CD4-positive, alpha-beta memory T cell (primary cell): Measurements from ENCODE around the gene TRAF5. TPM values are rescaled to one million over a fixed set of nuclear protein-coding genes. Genes with fewer than 3 reads are reported as not detected.

Experiments used
- CTCF ChIA-PET: fragments of 350-600 bp; sonication (Branson Sonifier 250); formaldehyde crosslinking; loops from one replicate; lab custom pipeline; 2021; ENCODE audit warnings: inconsistent platforms; ENCODE audit not compliant: partially characterized antibody; lab: Charles Lee
- POLR2A ChIA-PET: fragments of 350-600 bp; sonication (Branson Sonifier 250); formaldehyde crosslinking; loops from one replicate; lab custom pipeline; 2021; ENCODE audit not compliant: partially characterized antibody; lab: Charles Lee
- DNase-seq, 5 donors: peaks; one replicate each; pipeline versions ENCODE4 v3.0.0 to v3.0.0-alpha.2; 2020 to 2022; ENCODE audit warnings: mixed read lengths in 1 of 5
- H3K27ac ChIP-seq: one replicate; pipeline ENCODE4 v1.7.0; 2013; ENCODE audit warnings: low read depth, low read length
- H3K27me3 ChIP-seq: 2 replicates; pipeline ENCODE4 v1.7.0; 2013; ENCODE audit warnings: mild to moderate bottlenecking, low read length, moderate library complexity; ENCODE audit not compliant: insufficient read depth
- H3K36me3 ChIP-seq: 2 replicates; pipeline ENCODE4 v1.7.0; 2013; ENCODE audit warnings: mild to moderate bottlenecking, low read length, moderate library complexity; ENCODE audit not compliant: insufficient read depth
- H3K4me1 ChIP-seq: 2 replicates; pipeline ENCODE4 v1.7.0; 2013; ENCODE audit warnings: mild to moderate bottlenecking, low read length, moderate library complexity; ENCODE audit not compliant: insufficient read depth
- H3K4me3 ChIP-seq, 2 donors: one replicate each; pipeline ENCODE4 v1.7.0; 2013; ENCODE audit warnings: low read length in 2 of 2, mild to moderate bottlenecking in 1 of 2
- H3K9me3 ChIP-seq, 2 donors: one replicate each; pipeline ENCODE4 v1.7.0; 2013; ENCODE audit warnings: low read length in 2 of 2, control low read depth in 1 of 2; ENCODE audit not compliant: control insufficient read depth in 1 of 2
- H3K27ac Mint-ChIP-seq, 7 donors: one replicate each; pipeline ENCODE4 v1.8.0; 2020 to 2021; ENCODE audit warnings: mixed read lengths in 7 of 7, mild to moderate bottlenecking in 6 of 7, inconsistent platforms in 3 of 7, moderate library complexity in 3 of 7
- H3K27me3 Mint-ChIP-seq, 2 donors: one replicate each; pipeline ENCODE4 v1.8.0; 2020 to 2021; ENCODE audit warnings: mixed read lengths in 2 of 2
- H3K36me3 Mint-ChIP-seq, 2 donors: one replicate each; pipeline ENCODE4 v1.8.0; 2020 to 2021; ENCODE audit warnings: mixed read lengths in 2 of 2, inconsistent platforms in 1 of 2, mild to moderate bottlenecking in 1 of 2
- H3K4me1 Mint-ChIP-seq, 4 donors: one replicate each; pipeline ENCODE4 v1.8.0; 2020 to 2021; ENCODE audit warnings: mixed read lengths in 4 of 4, mild to moderate bottlenecking in 1 of 4
- H3K4me3 Mint-ChIP-seq, 8 donors: one replicate each; pipeline ENCODE4 v1.8.0; 2020 to 2021; ENCODE audit warnings: mixed read lengths in 8 of 8, mild to moderate bottlenecking in 7 of 8, moderate library complexity in 6 of 8, inconsistent platforms in 3 of 8
- H3K9me3 Mint-ChIP-seq, 8 donors: one replicate each; pipeline ENCODE4 v1.8.0; 2020 to 2021; ENCODE audit warnings: mixed read lengths in 8 of 8, mild to moderate bottlenecking in 5 of 8, inconsistent platforms in 3 of 8, moderate library complexity in 1 of 8
- intact Hi-C: fragments of 100-400 bp; cut with micrococcal nuclease; formaldehyde crosslinking; loops from one replicate; pipeline ENCODE4 v1.15.1; 2023
- polyA plus RNA-seq, 2 donors: library from polyadenylated mRNA; unstranded; fragments of 300-500 nt; fragmentation: Illumina TruSeq; gene quantifications; one replicate each; pipeline ENCODE4 v1.2.3, GENCODE V29; 2021
- total RNA-seq, 2 experiments: library from RNA; stranded (reverse); gene quantifications; one replicate each; pipeline ENCODE4 v1.2.3, GENCODE V29; 2021

TRAF5 gene
- total and polyA plus RNA-seq, 4 experiments from 2014 or later: 22.5 to 95.1 (median 58.6) TPM

GRCh38 chr1:211332830-211333229 is 6.2 kb downstream of the TRAF5 start:
- DNase-seq: no peak
- no peaks in the 10 kb centered on the region for H3K27me3 Mint-ChIP-seq
- H3K27ac Mint-ChIP-seq: peak overlapping the region; percentile 77 to 97 (median 83)
- Histone ChIP-seq H3K4me3 (no peak overlapping the region), H3K27me3 (no peaks in the 10 kb centered on the region), H3K4me1 (peaks cover 100% of the 10 kb centered on the region), H3K36me3 (no peaks in the 10 kb centered on the region), H3K27ac (no peak overlapping the region), H3K9me3 (no peaks in the 10 kb centered on the region)
- POLR2A ChIA-PET: interaction anchor here (1.5 kb wide), 1 partner anchor 30 kb away, joined by 5 read pairs; no protein-coding TSS in a partner anchor
- H3K9me3 Mint-ChIP-seq: no peaks in the 10 kb centered on the region
- peaks cover 85 to 100% (median 94%) of the 10 kb centered on the region in 4 donors for H3K4me1 Mint-ChIP-seq
- H3K36me3 Mint-ChIP-seq: peaks cover 10 to 19% of the 10 kb centered on the region in 2 donors
- CTCF ChIA-PET: interaction anchor here (1.5 to 21.4 kb wide), 4 partner anchors 6 to 180 kb away, joined by 3 to 250 read pairs (median 126); partner anchors contain the start of gene TRAF5
- peak overlapping the region in 5 of 8 donors; percentile 4 to 47 (median 35) for H3K4me3 Mint-ChIP-seq
- intact Hi-C loops: no loop called here

- Mint-ChIP-seq H3K4me3 (peak overlapping the region in 4 of 8 donors; percentile 11 to 21 (median 17)), H3K4me1 (peaks cover 83 to 100% (median 92%) of the 10 kb centered on the region in 4 donors), H3K36me3 (peaks cover 10 to 17% of the 10 kb centered on the region in 2 donors), H3K27me3 (no peaks in the 10 kb centered on the region), H3K9me3 (no peaks in the 10 kb centered on the region), H3K27ac (peak overlapping the region; percentile 34 to 94 (median 88))
- H3K4me1 ChIP-seq: peaks cover 100% of the 10 kb centered on the region
- H3K36me3 ChIP-seq: no peaks in the 10 kb centered on the region
- H3K9me3 ChIP-seq: no peaks in the 10 kb centered on the region
- CTCF ChIA-PET: interaction anchor here (1.6 to 21.4 kb wide), 2 partner anchors 7 to 147 kb away, joined by 3 to 250 read pairs; partner anchors contain the start of gene TRAF5
- POLR2A ChIA-PET: no interaction called here
- DNase-seq: no peak
- no peak overlapping the region for H3K27ac ChIP-seq
- intact Hi-C loops: no loop called here
- no peaks in the 10 kb centered on the region for H3K27me3 ChIP-seq
- H3K4me3 ChIP-seq: no peak overlapping the region
Observed at GRCh38 chr1:211333906-211334305, 7.3 kb downstream of the TRAF5 start.

GRCh38 chr1:211334986-211335385 is 8.4 kb downstream of the TRAF5 start:
- Histone ChIP-seq H3K4me1 (peaks cover 100% of the 10 kb centered on the region), H3K9me3 (no peaks in the 10 kb centered on the region), H3K4me3 (peak overlapping the region in 1 of 2 donors; percentile 30), H3K27me3 (no peaks in the 10 kb centered on the region), H3K27ac (peak overlapping the region; percentile 57), H3K36me3 (no peaks in the 10 kb centered on the region)
- ChIA-PET POLR2A (interaction anchor here (0.6 to 7.6 kb wide), 8 partner anchors 7 to 32 kb away, joined by 3 to 80 read pairs (median 3); partner anchors contain the start of gene TRAF5), CTCF (interaction anchor here (1.1 to 21.4 kb wide), 5 partner anchors 8 to 179 kb away, joined by 3 to 250 read pairs (median 5); partner anchors contain the start of gene TRAF5)
- H3K9me3 Mint-ChIP-seq: no peaks in the 10 kb centered on the region
- H3K4me3 Mint-ChIP-seq: peak overlapping the region in 7 of 8 donors; percentile 75 to 90 (median 83)
- peaks cover 10 to 16% of the 10 kb centered on the region in 2 donors for H3K36me3 Mint-ChIP-seq
- peak overlapping the region; percentile 88 to 96 (median 92) for H3K27ac Mint-ChIP-seq
- DNase-seq: no peak
- peaks cover 80 to 100% (median 91%) of the 10 kb centered on the region in 4 donors for H3K4me1 Mint-ChIP-seq
- no peaks in the 10 kb centered on the region for H3K27me3 Mint-ChIP-seq
- intact Hi-C loops: loop anchor here (1.0 kb wide), 1 partner anchor 8 kb away; no protein-coding TSS in a partner anchor

- CTCF ChIA-PET: interaction anchor here (1.1 to 21.4 kb wide), 7 partner anchors 9 to 179 kb away, joined by 3 to 250 read pairs (median 5); partner anchors contain the start of gene TRAF5
- Histone ChIP-seq H3K27me3 (no peaks in the 10 kb centered on the region), H3K9me3 (no peaks in the 10 kb centered on the region), H3K4me3 (peak overlapping the region; percentile 30 to 49), H3K36me3 (no peaks in the 10 kb centered on the region), H3K4me1 (peaks cover 99% of the 10 kb centered on the region), H3K27ac (peak overlapping the region; percentile 57)
- no peaks in the 10 kb centered on the region for H3K9me3 Mint-ChIP-seq
- H3K36me3 Mint-ChIP-seq: peaks cover 10% of the 10 kb centered on the region in 2 donors
- POLR2A ChIA-PET: interaction anchor here (0.7 to 7.6 kb wide), 11 partner anchors 8 to 141 kb away, joined by 3 to 80 read pairs (median 4); partner anchors contain the start of gene TRAF5
- peaks cover 74 to 100% (median 88%) of the 10 kb centered on the region in 4 donors for H3K4me1 Mint-ChIP-seq
- no peaks in the 10 kb centered on the region for H3K27me3 Mint-ChIP-seq
- peak overlapping the region; percentile 75 to 90 (median 82) for H3K4me3 Mint-ChIP-seq
- H3K27ac Mint-ChIP-seq: peak overlapping the region; percentile 88 to 96 (median 92)
- peak; percentile 25 to 50 (median 43) for DNase-seq
- intact Hi-C loops: loop anchor here (1.0 kb wide), 1 partner anchor 8 kb away; no protein-coding TSS in a partner anchor
Observed at GRCh38 chr1:211335522-211336157, 9.0 kb downstream of the TRAF5 start.

GRCh38 chr1:211336161-211336560 is 9.5 kb downstream of the TRAF5 start:
- Histone ChIP-seq H3K4me1 (peaks cover 99% of the 10 kb centered on the region), H3K27ac (peak overlapping the region; percentile 57), H3K36me3 (no peaks in the 10 kb centered on the region), H3K4me3 (peak overlapping the region; percentile 30 to 49), H3K27me3 (no peaks in the 10 kb centered on the region), H3K9me3 (no peaks in the 10 kb centered on the region)
- Mint-ChIP-seq H3K27me3 (no peaks in the 10 kb centered on the region), H3K4me1 (peaks cover 74 to 100% (median 88%) of the 10 kb centered on the region in 4 donors), H3K9me3 (no peaks in the 10 kb centered on the region), H3K4me3 (peak overlapping the region; percentile 75 to 90 (median 82)), H3K27ac (peak overlapping the region; percentile 88 to 96 (median 92)), H3K36me3 (peaks cover 6 to 14% of the 10 kb centered on the region in 2 donors)
- no peak for DNase-seq
- POLR2A ChIA-PET: interaction anchor here (0.9 to 7.6 kb wide), 9 partner anchors 9 to 140 kb away, joined by 3 to 80 read pairs (median 5); partner anchors contain the start of gene TRAF5
- intact Hi-C loops: no loop called here
- CTCF ChIA-PET: interaction anchor here (1.0 to 21.4 kb wide), 7 partner anchors 9 to 179 kb away, joined by 3 to 250 read pairs (median 4); partner anchors contain the start of gene TRAF5

- CTCF ChIA-PET: interaction anchor here (1.0 to 21.4 kb wide), 5 partner anchors 10 to 178 kb away, joined by 3 to 250 read pairs (median 13); partner anchors contain the start of gene TRAF5
- no peaks in the 10 kb centered on the region for H3K27me3 ChIP-seq
- Mint-ChIP-seq H3K36me3 (peaks cover 9 to 16% of the 10 kb centered on the region in 2 donors), H3K9me3 (no peaks in the 10 kb centered on the region), H3K4me3 (peak overlapping the region; percentile 75 to 90 (median 82)), H3K27ac (peak overlapping the region; percentile 88 to 96 (median 92)), H3K27me3 (no peaks in the 10 kb centered on the region), H3K4me1 (peaks cover 76 to 100% (median 89%) of the 10 kb centered on the region in 4 donors)
- no peaks in the 10 kb centered on the region for H3K9me3 ChIP-seq
- DNase-seq: no peak
- no peaks in the 10 kb centered on the region for H3K36me3 ChIP-seq
- intact Hi-C loops: no loop called here
- POLR2A ChIA-PET: interaction anchor here (0.9 to 7.6 kb wide), 6 partner anchors 9 to 140 kb away, joined by 3 to 80 read pairs (median 6); partner anchors contain the start of gene TRAF5
- H3K4me3 ChIP-seq: no peak overlapping the region
- peaks cover 99% of the 10 kb centered on the region for H3K4me1 ChIP-seq
- H3K27ac ChIP-seq: peak overlapping the region; percentile 57
Observed at GRCh38 chr1:211336775-211337174, 10.1 kb downstream of the TRAF5 start.
